SK-N-MC (cell line): ENCODE results near the gene HHAT.

Source experiments
- EZH2 ChIP-seq: fragments of 200-600 bp; sonication (generic); IDR thresholded peaks from one replicate; pipeline ENCODE4 v1.6.1; 2017; ENCODE audit warnings: antibody characterized with exemption
- FOXP2 ChIP-seq: optimal IDR thresholded peaks from 2 replicates; pipeline ENCODE3; 2011; ENCODE audit warnings: mild to moderate bottlenecking, moderate library complexity; ENCODE audit not compliant: insufficient read depth; ENCODE audit errors: extremely low read length, control extremely low read depth
- POLR2AphosphoS5 ChIP-seq: IDR thresholded peaks from 2 replicates; pipeline ENCODE4 v1.6.1; 2012; ENCODE audit warnings: mild to moderate bottlenecking, low read depth, low read length, borderline replicate concordance

DNA sequence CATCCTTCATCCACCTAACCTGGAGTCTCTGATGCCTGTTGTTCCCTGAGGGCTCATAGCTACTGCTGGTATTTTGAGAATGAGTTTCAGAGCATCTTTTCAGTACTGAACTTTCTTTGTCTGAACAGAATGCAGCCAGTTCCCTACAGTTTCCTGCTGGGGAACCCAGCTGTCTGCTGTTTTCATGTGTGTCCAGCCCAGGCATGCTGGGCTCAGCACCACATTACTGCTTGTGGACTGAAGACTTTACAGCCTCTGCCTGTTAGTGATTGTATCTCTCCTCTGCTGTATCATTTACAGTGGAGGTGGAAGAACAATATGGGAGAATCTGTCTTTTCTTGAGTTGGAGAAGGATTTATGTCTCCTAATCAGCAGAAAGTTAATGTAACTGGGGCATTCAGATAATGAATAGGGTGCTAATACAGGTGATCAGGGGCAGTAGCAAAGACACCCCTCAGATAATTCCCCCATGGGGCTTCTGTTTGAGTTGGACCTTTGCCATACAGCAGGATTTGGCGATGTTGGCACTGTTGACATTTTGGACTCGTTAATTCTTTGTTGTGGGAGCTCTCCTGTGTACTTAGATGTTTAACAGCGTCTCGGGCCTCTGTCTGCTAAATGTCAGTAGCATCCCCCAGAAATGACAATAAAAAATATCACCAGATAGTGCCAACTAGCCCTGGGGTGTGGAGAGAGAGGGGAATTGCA, 207.7 kb downstream of the HHAT start:
- TF ChIP-seq POLR2AphosphoS5 = no peak
- no peak for TF ChIP-seq EZH2
- TF ChIP-seq FOXP2 = no peak
